Heart right ventricle (tissue), 16 donors: Measurements from ENCODE around the gene CCSER1. TPM values are rescaled to one million over a fixed set of nuclear protein-coding genes. Genes with fewer than 3 reads are reported as not detected.

Experiments used
- ATAC-seq, 8 donors: fragments of 200-7000 bp; cut with Tn5 transposase; one replicate each; pipeline ENCODE4 v1.9.1; 2020; ENCODE audit warnings: mild to moderate bottlenecking in 8 of 8, moderate library complexity in 8 of 8, moderate number of reproducible peaks in 1 of 8
- DNase-seq, 2 donors: peaks; one replicate each; pipeline ENCODE4 v3.0.0-alpha.2; 2020
- H3K27ac ChIP-seq, 10 donors: fragments of 200-600 bp; sonication (generic) in 2 of 10; one replicate each; pipeline versions ENCODE4 v1.5.0 to v1.8.0; 2020 to 2022; ENCODE audit warnings: mild to moderate bottlenecking in 3 of 10
- H3K27me3 ChIP-seq, 7 donors: fragments of 200-600 bp; one replicate each; pipeline ENCODE4 v1.8.0; 2021 to 2022; ENCODE audit warnings: mild to moderate bottlenecking in 2 of 7
- H3K36me3 ChIP-seq, 9 donors: fragments of 200-600 bp; sonication (generic) in 1 of 9; one replicate each; pipeline versions ENCODE4 v1.5.0 to v1.8.0; 2020 to 2022; ENCODE audit warnings: mild to moderate bottlenecking in 2 of 9
- H3K4me1 ChIP-seq, 9 donors: fragments of 200-600 bp; sonication (generic) in 1 of 9; one replicate each; pipeline versions ENCODE4 v1.5.0 to v1.8.0; 2020 to 2022; ENCODE audit warnings: mild to moderate bottlenecking in 4 of 9
- H3K4me3 ChIP-seq, 10 donors: fragments of 200-600 bp; sonication (generic) in 2 of 10; one replicate each; pipeline versions ENCODE4 v1.5.0 to v1.8.0; 2020 to 2022; ENCODE audit warnings: mild to moderate bottlenecking in 7 of 10, moderate library complexity in 2 of 10
- H3K9me3 ChIP-seq, 11 donors: fragments of 200-600 bp in 10 of 11; sonication (generic) in 2 of 11; one replicate each; pipeline versions ENCODE4 v1.5.0 to v1.8.0; 2013 to 2022; ENCODE audit warnings: mild to moderate bottlenecking in 2 of 11, control low read depth in 1 of 11, moderate library complexity in 1 of 11
- CTCF ChIP-seq, 9 donors: fragments of 200-600 bp; sonication (generic) in 2 of 9; IDR thresholded peaks; one replicate each; pipeline versions ENCODE4 v1.5.0 to v1.8.0; 2021 to 2022; ENCODE audit warnings: antibody characterized with exemption in 9 of 9, mild to moderate bottlenecking in 5 of 9, moderate library complexity in 1 of 9
- WGBS, 2 donors: extraction: QIAGEN DNeasy Blood & Tissue Kit; methylation state at CpG; one replicate each; pipeline ENCODE4 v1.1.7; 2013; ENCODE audit warnings: inconsistent platforms in 1 of 2; 5-methylcytosine and 5-hydroxymethylcytosine counted together
- intact Hi-C, 10 donors: fragments of 100-400 bp; cut with DNase I; formaldehyde crosslinking; loops; one replicate each; pipeline versions ENCODE4 v1.11.1 to v1.14.2; 2022
- polyA plus RNA-seq, 2 donors: library from polyadenylated mRNA; stranded (reverse); fragments of 200-250 nt; gene quantifications; one replicate each; pipeline ENCODE4 v1.2.3, GENCODE V29; 2013
- total RNA-seq, 10 donors: library from RNA; stranded (reverse); fragmentation: NEBNext Ultra II Directional in 3 of 10; extraction: Animal tissue kit (Norgen Biotek cat#: 25700) in 3 of 10; gene quantifications; one replicate each; pipeline versions ENCODE4 v1.2.1 to v1.2.4, GENCODE V29; 2021 to 2023
- donor health status: Arrhythmogenic right ventricular cardiomyopathy.
- donor health status: ischemic (EF 13 %, LVEDD 7.1; RV severe dilation, severe dysfunction).
- donor health status: healthy with polysubstance abuse.
- donor health status: DM: no; HTN: yes; CAD: no.
- donor health status: DM: no; HTN: no; CAD: no.
- donor health status: ischemic (EF 25% LVEDD 6.9; RV normal size, moderate dysfunction).
- donor health status: ischemic (EF 25% LVEDD 5.7; RV mildly dilated, moderate dysfunction).
- donor health status: healthy.
- donor health status: DM: yes; HTN: yes; CAD: no.
- donor health status: Ischemic cardiomyopathy.
- donor health status: ischemic (EF 35%, LVEDD 5.7; RV mildly dilated, moderate dysfunction).
- donor health status: nonischemic (EF 11% LVEDD 7.7; RV severe dilation, severe dysfunction).
- donor health status: DM: yes; HTN: yes; CAD: no.
- donor health status: PGD.
- donor health status: ischemic (EF 29% LVEDD 5.4; RV normal size, mild dysfunction).
- donor health status: nonischemic (EF 23%, LVEDD 6.1; RV moderate dilation, normal function).

The CCSER1 gene
- total and polyA plus RNA-seq, 12 donors = 1.5 to 16.4 (median 12.0) TPM

GRCh38 chr4:91284480-91284879, 1157.3 kb downstream of the CCSER1 start:
- DNase-seq = no peak
- Histone ChIP-seq H3K4me1 (peaks cover 0 to 4% (median 0%) of the 10 kb centered on the region in 9 donors), H3K4me3 (no peak overlapping the region), H3K27me3 (no peaks in the 10 kb centered on the region), H3K36me3 (no peaks in the 10 kb centered on the region), H3K9me3 (peaks cover 0 to 1% (median 0%) of the 10 kb centered on the region in 11 donors), H3K27ac (no peak overlapping the region)
- 86 to 93% methylated on average over 3 of the region's 3 CpGs for WGBS, 2 donors
- ATAC-seq = no peak
- intact Hi-C loops = loop anchor here in 1 of 10 donors (5.0 kb wide), 1 partner anchor 1017 kb away; no protein-coding TSS in a partner anchor
- TF ChIP-seq CTCF (IDR thresholded peaks at IDR 0.05) = no peak

DNA sequence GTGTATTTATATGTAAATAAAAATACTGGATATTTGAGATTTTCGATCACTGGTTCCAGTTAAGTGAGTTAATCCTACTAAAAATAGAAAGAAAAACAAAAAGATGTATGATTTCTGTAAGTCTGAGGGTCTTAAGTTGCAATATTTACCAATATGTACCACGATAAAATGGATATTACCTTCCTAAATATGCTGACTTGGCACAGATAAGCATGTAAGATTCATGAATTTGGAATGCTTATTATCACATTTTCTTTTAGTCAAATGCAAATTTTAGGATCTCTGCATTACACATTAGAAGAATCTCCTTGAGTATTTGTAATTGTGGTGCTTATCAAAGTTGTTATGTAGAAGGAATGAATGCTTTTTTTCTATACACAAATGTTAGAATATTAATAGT, 1158.3 kb downstream of the CCSER1 start:
- Histone ChIP-seq H3K36me3 (no peaks in the 10 kb centered on the region), H3K9me3 (peaks cover 0 to 4% (median 0%) of the 10 kb centered on the region in 11 donors), H3K4me3 (no peak overlapping the region), H3K27ac (no peak overlapping the region), H3K4me1 (no peaks in the 10 kb centered on the region), H3K27me3 (no peaks in the 10 kb centered on the region)
- DNase-seq (no peak), ATAC-seq (no peak)
- intact Hi-C loops = no loop called here
- WGBS, 2 donors = 76 to 86% methylated on average over 2 of the region's 2 CpGs
- TF ChIP-seq CTCF (IDR thresholded peaks at IDR 0.05) = no peak

DNA sequence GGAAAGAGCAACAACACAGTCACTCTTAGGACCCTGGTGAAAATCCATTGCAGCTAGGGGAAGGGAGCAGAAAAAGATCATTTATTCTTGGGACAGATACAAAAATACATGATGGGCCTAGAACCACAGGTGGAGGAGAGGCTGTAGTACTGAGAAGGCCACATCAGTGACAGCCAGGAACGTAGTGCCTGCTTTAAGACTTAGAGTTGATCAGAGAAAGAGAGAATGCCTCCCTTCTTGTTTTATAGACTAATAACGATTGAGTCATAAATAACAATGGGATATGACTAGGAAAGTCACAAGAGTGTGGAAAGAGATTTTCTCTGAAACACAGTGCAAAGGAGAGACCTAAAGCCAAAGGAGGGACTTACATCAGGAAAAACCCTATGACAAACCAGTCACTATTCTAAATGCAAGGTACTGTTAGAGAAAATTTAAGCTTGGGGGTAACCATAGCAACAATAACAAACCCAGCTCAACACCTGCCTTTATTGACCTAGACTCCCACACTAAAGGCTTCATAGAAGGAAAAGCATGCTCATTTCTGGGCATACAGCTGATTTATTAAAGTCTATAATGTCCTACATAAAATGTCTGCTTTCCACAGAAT, 1161.6 kb downstream of the CCSER1 start:
- Histone ChIP-seq H3K27ac (no peak overlapping the region), H3K27me3 (no peaks in the 10 kb centered on the region), H3K36me3 (no peaks in the 10 kb centered on the region), H3K4me1 (no peaks in the 10 kb centered on the region), H3K9me3 (peaks cover 0 to 4% (median 0%) of the 10 kb centered on the region in 11 donors), H3K4me3 (no peak overlapping the region)
- no peak for ATAC-seq
- DNase-seq = no peak
- 79 to 81% methylated on average over 2 of the region's 2 CpGs for WGBS, 2 donors
- intact Hi-C loops = no loop called here
- TF ChIP-seq CTCF (IDR thresholded peaks at IDR 0.05) = no peak

GRCh38 chr4:91298156-91298700, 1171.0 kb downstream of the CCSER1 start:
- TF ChIP-seq CTCF (IDR thresholded peaks at IDR 0.05) = no peak

More at GRCh38 chr4:91298156-91298700, 1171.0 kb downstream of the CCSER1 start:
- 86 to 96% methylated on average over 3 of the region's 3 CpGs for WGBS, 2 donors
- DNase-seq (no peak), ATAC-seq (no peak)
- no peaks in the 10 kb centered on the region for H3K36me3 ChIP-seq
- H3K4me1 ChIP-seq = no peaks in the 10 kb centered on the region
- H3K9me3 ChIP-seq = peaks cover 0 to 5% (median 0%) of the 10 kb centered on the region in 11 donors
- intact Hi-C loops = no loop called here
- no peak overlapping the region for H3K27ac ChIP-seq
- no peaks in the 10 kb centered on the region for H3K27me3 ChIP-seq
- H3K4me3 ChIP-seq = no peak overlapping the region
